Gastroesophageal sphincter (tissue), 4 donors: ENCODE results near the gene ETFRF1. TPM values are rescaled to one million over a fixed set of nuclear protein-coding genes. Genes with fewer than 3 reads are reported as not detected.
A peak's percentile ranks its signal among the peaks of the same experiment; 100 is the strongest.

ENCODE experiments used
- ATAC-seq: fragments of 150-250 bp; one replicate; pipeline ENCODE4 v1.9.1; 2016; ENCODE audit warnings: mild to moderate bottlenecking, moderate library complexity
- H3K27ac ChIP-seq, 4 donors: fragments of 200-600 bp; sonication (generic) in 3 of 4; 1 replicate in 3 of 4; 2 replicates in 1 of 4; pipeline ENCODE4 v1.5.1; 2016 to 2019
- H3K27me3 ChIP-seq: fragments of 200-600 bp; sonication (generic); one replicate; pipeline ENCODE4 v1.5.1; 2019
- H3K36me3 ChIP-seq, 2 donors: fragments of 200-600 bp; sonication (generic); one replicate each; pipeline ENCODE4 v1.5.1; 2019; ENCODE audit warnings: control low read depth in 1 of 2
- H3K4me1 ChIP-seq, 3 donors: fragments of 200-600 bp; sonication (generic); 1 replicate in 2 of 3; 2 replicates in 1 of 3; pipeline ENCODE4 v1.5.1; 2016 to 2019; ENCODE audit warnings: control low read depth in 2 of 3
- H3K4me3 ChIP-seq, 2 donors: fragments of 200-600 bp; sonication (generic); one replicate each; pipeline ENCODE4 v1.5.1; 2019; ENCODE audit warnings: mild to moderate bottlenecking in 1 of 2, moderate library complexity in 1 of 2
- H3K9me3 ChIP-seq, 3 donors: fragments of 200-600 bp; sonication (generic); one replicate each; pipeline ENCODE4 v1.5.1; 2017 to 2019; ENCODE audit warnings: control low read depth in 2 of 3
- EP300 ChIP-seq: sonication (generic); formaldehyde crosslinking; IDR thresholded peaks from one replicate; pipeline ENCODE4 v1.6.1; 2017; ENCODE audit warnings: antibody characterized with exemption, mild to moderate bottlenecking
- POLR2A ChIP-seq, 2 donors: fragments of 450-650 bp; IDR thresholded peaks; one replicate each; pipeline ENCODE4 v1.6.1; 2017; ENCODE audit warnings: antibody characterized with exemption in 2 of 2, mild to moderate bottlenecking in 2 of 2, moderate library complexity in 1 of 2
- POLR2AphosphoS5 ChIP-seq: sonication (generic); formaldehyde crosslinking; IDR thresholded peaks from one replicate; pipeline ENCODE4 v1.6.1; 2017; ENCODE audit warnings: antibody characterized with exemption
- WGBS, 2 donors: methylation state at CpG; one replicate each; pipeline ENCODE4 v1.1.5; 2018; ENCODE audit warnings: low coverage in 1 of 2; 5-methylcytosine and 5-hydroxymethylcytosine counted together
- total RNA-seq, 4 donors: library from RNA; depleted of rRNA; stranded (reverse); fragments of >200 nt; gene quantifications; one replicate each; pipeline ENCODE4 v1.1.0, GENCODE V29; 2016
- TF ChIP-seq, protein P1 (sequence below), 4 experiments: fragments of 200-600 bp in 2 of 4; fragments of 450-650 bp in 2 of 4; sonication (generic) in 1 of 4; IDR thresholded peaks; one replicate each; pipeline ENCODE4 v1.5.1; 2017 to 2019; ENCODE audit warnings: antibody characterized with exemption in 4 of 4, mild to moderate bottlenecking in 2 of 4, moderate library complexity in 2 of 4

The ETFRF1 gene
- total RNA-seq, 4 donors from 2014 or later, result 45.8 to 73.8 (median 47.1) TPM

DNA sequence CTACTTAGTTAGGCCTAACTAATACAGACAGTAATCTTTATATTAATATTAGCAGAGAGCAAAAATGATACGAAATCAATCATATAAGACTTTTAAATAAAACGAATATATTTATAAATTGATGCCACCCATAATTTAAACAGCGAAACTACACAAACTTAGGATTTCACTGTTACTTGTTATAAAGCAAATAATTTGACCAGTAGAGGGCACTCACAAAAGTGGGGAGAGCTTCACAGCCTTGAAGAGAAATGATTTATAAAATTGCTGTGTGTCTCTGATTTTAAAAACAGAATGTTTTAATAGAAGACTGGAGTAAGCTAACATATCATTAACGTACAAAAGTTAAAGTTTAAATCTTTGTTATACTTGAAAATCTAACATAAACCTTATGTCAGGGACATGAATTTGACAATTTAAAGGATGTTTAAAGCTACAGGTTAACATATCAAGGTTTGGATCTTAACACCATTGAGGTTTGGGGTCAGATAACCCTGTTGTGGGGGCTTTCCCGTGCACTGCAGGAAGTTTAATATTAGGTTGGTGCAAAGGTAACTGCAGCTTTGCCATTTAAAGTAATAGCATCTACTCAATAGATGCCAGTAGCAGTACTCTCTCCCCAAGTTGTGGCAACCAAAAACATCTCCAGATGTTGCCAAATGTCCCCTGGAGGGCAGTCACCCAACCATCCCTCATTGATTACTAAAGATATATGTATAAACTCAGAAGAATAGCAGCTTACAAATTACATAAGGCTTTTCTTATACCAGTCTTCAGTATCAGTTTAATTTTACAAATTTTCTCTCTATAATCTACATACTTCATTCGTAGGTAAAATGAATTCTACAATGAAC, 46.4 kb downstream of the ETFRF1 start:
- Histone ChIP-seq H3K4me1 (peaks cover 0 to 33% (median 1%) of the 10 kb centered on the region in 3 donors), H3K27me3 (no peaks in the 10 kb centered on the region), H3K4me3 (no peak overlapping the region), H3K27ac (peak overlapping the region; percentile 43 to 68 (median 53)), H3K36me3 (peaks cover 0 to 7% of the 10 kb centered on the region in 2 donors), H3K9me3 (no peaks in the 10 kb centered on the region)
- WGBS, 2 donors, result 28 to 36% methylated on average over 6 of the region's 6 CpGs
- ATAC-seq, result peak; percentile 60
- TF ChIP-seq, protein P1, sequence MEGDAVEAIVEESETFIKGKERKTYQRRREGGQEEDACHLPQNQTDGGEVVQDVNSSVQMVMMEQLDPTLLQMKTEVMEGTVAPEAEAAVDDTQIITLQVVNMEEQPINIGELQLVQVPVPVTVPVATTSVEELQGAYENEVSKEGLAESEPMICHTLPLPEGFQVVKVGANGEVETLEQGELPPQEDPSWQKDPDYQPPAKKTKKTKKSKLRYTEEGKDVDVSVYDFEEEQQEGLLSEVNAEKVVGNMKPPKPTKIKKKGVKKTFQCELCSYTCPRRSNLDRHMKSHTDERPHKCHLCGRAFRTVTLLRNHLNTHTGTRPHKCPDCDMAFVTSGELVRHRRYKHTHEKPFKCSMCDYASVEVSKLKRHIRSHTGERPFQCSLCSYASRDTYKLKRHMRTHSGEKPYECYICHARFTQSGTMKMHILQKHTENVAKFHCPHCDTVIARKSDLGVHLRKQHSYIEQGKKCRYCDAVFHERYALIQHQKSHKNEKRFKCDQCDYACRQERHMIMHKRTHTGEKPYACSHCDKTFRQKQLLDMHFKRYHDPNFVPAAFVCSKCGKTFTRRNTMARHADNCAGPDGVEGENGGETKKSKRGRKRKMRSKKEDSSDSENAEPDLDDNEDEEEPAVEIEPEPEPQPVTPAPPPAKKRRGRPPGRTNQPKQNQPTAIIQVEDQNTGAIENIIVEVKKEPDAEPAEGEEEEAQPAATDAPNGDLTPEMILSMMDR (IDR thresholded peaks at IDR 0.05), result peak; percentile 64 to 73 (median 66)
- TF ChIP-seq EP300, result no peak

DNA sequence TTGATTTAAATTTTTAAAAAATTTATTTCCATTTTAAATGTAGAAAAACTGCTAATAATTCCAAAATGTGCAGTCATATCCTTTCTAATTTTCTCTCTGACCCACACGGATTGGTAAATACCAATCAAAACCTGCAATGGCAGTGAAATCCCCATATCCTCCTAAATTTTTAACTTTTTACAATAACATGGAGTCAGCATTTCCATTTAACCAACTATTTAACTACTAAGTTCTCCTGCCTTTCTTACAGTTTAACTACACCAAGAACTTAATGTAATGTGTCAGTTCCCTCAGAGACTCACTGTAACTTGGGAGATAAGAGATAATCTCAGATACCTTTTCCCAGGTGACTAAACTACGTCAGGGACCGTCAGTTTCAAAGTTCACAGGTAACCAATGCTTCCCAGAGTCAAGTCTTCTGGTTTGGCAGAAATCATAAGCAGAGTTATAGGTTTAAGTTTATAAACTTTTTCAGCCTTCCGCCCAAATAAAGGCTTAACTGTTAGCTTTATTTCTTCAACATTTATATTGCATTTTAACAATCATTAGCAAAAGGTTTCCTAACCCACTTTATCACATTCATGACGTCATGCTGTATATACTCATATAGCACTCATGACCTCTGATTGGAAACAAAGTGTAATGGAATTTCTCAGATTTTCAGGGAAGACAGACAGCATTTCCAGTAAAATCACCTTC, 48.1 kb downstream of the ETFRF1 start:
- 56 to 77% methylated on average over 3 to 5 of the region's 5 CpGs for WGBS, 2 donors
- Histone ChIP-seq H3K4me1 (peaks cover 0 to 34% (median 0%) of the 10 kb centered on the region in 3 donors), H3K27ac (no peak overlapping the region), H3K27me3 (no peaks in the 10 kb centered on the region), H3K36me3 (peaks cover 0 to 7% of the 10 kb centered on the region in 2 donors), H3K9me3 (no peaks in the 10 kb centered on the region), H3K4me3 (no peak overlapping the region)
- no peak for ATAC-seq
- TF ChIP-seq POLR2A (IDR thresholded peaks at IDR 0.05) (no peak), POLR2AphosphoS5 (no peak), EP300 (no peak)
- TF ChIP-seq, protein P1 (IDR thresholded peaks at IDR 0.05), result no peak

DNA sequence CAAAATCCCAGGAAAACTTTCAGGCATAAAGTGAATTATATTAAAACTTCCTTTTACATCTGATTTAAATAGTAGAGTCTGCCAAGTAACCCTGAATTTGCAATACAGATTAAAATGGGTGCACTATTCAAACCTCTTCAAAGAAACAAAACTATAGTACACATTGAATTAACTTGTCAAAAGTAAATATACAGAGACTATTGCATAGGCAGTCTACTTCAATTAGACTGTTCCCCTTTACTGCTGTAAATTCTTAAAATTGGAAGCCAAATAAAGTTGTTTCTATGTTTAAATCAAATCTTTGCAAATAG, 48.6 kb downstream of the ETFRF1 start:
- H3K36me3 ChIP-seq, result peaks cover 0 to 7% of the 10 kb centered on the region in 2 donors
- no peak for ATAC-seq
- peaks cover 0 to 39% (median 0%) of the 10 kb centered on the region in 3 donors for H3K4me1 ChIP-seq
- H3K27me3 ChIP-seq, result no peaks in the 10 kb centered on the region
- no peak overlapping the region for H3K27ac ChIP-seq
- no peak for TF ChIP-seq POLR2AphosphoS5
- no peak for TF ChIP-seq POLR2A (IDR thresholded peaks at IDR 0.05)
- H3K9me3 ChIP-seq, result no peaks in the 10 kb centered on the region
- no peak overlapping the region for H3K4me3 ChIP-seq

DNA sequence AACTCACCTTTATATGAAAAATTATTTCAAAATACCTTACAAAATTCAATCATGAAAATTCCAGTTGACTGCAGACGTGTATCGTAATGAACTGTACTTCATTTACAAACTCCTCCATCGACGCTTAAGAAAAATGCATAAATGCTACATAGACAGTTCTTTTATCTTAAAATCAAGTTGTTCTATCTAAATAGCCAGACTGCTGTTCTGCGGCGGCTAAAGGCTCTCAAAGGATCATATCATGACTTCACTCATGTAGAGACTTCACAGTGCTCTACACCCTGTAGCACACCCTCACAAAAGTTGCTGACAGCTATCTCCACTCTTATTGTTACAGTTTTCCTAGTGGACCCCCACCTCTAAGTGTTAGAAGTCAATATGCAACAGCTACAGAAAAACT, 50.5 kb downstream of the ETFRF1 start:
- no peaks in the 10 kb centered on the region for H3K9me3 ChIP-seq
- TF ChIP-seq, protein P1 (IDR thresholded peaks at IDR 0.05), result no peak
- no peak for TF ChIP-seq EP300
- no peak for TF ChIP-seq POLR2AphosphoS5
- TF ChIP-seq POLR2A (IDR thresholded peaks at IDR 0.05), result no peak
- H3K36me3 ChIP-seq, result peaks cover 0 to 7% of the 10 kb centered on the region in 2 donors
- peaks cover 0 to 51% (median 5%) of the 10 kb centered on the region in 3 donors for H3K4me1 ChIP-seq
- H3K27ac ChIP-seq, result no peak overlapping the region
- no peak overlapping the region for H3K4me3 ChIP-seq
- WGBS, 2 donors, result 90 to 95% methylated on average over 6 of the region's 6 CpGs
- no peaks in the 10 kb centered on the region for H3K27me3 ChIP-seq
- no peak for ATAC-seq

DNA sequence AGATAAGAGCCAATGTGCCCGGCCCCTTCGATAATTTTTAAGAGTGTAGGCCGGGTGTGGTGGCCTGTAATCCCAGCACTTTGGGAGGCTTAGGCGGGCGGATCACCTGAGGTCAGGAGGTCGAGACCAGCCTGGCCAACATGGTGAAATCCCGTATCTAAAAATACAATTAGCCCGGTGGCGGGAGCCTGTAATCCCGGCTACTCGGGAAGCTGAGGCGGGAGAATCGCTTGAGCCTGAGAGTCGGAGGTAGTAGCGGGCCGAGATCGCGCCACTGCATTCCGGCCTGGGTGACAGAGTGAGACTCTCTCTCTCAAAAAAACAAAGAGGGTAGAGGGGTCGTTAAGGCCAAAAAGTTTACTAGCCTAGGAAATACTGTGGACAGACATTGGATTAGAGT, 53.1 kb downstream of the ETFRF1 start:
- WGBS, 2 donors, result 95% methylated on average over 3 to 17 of the region's 20 CpGs
- TF ChIP-seq, protein P1 (IDR thresholded peaks at IDR 0.05), result no peak
- TF ChIP-seq POLR2A (IDR thresholded peaks at IDR 0.05) (no peak), POLR2AphosphoS5 (no peak), EP300 (no peak)
- ATAC-seq, result no peak
- H3K4me3 ChIP-seq, result no peak overlapping the region
- no peaks in the 10 kb centered on the region for H3K27me3 ChIP-seq
- H3K9me3 ChIP-seq, result no peaks in the 10 kb centered on the region
- no peak overlapping the region for H3K27ac ChIP-seq
- peaks cover 0 to 3% of the 10 kb centered on the region in 2 donors for H3K36me3 ChIP-seq
- H3K4me1 ChIP-seq, result peaks cover 0 to 45% (median 5%) of the 10 kb centered on the region in 3 donors
